Measurements from ENCODE around the gene TSR3. TPM values are rescaled to one million over a fixed set of nuclear protein-coding genes. Genes with fewer than 3 reads are reported as not detected.

Gene TSR3
- total RNA-seq, 1 donor from 2014 or later = 143 TPM

DNA sequence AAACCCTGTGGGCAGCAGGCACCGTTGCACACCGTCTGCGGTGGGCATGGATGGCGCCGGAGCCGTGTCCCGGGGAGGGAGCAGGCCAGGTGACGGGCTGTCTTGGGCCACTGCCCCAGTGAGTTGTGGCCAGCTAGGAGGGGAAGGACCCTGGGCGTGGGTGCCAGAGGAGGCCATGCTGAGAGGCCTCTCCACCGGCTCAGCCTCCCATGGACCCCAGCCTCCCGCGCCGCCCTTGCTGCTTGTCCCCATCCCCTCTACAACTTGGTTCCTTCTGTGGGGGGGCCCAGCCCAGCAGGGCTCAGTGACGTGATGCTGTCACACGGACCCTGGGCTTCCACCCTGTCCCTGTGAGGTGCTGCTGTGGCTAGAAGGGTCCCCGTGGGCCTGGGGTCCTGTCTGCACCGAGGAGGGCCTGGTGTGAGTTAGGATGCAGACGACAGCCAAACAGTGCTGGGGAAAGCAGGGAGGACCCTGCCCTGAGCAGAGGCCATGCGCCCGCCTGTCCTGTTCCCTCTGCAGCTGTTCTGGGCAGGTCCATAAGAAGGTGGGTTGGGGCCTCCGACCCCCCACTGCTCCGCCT is 30.9 kb downstream of the TSR3 start:
- TF ChIP-seq, protein P1, sequence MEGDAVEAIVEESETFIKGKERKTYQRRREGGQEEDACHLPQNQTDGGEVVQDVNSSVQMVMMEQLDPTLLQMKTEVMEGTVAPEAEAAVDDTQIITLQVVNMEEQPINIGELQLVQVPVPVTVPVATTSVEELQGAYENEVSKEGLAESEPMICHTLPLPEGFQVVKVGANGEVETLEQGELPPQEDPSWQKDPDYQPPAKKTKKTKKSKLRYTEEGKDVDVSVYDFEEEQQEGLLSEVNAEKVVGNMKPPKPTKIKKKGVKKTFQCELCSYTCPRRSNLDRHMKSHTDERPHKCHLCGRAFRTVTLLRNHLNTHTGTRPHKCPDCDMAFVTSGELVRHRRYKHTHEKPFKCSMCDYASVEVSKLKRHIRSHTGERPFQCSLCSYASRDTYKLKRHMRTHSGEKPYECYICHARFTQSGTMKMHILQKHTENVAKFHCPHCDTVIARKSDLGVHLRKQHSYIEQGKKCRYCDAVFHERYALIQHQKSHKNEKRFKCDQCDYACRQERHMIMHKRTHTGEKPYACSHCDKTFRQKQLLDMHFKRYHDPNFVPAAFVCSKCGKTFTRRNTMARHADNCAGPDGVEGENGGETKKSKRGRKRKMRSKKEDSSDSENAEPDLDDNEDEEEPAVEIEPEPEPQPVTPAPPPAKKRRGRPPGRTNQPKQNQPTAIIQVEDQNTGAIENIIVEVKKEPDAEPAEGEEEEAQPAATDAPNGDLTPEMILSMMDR (IDR thresholded peaks at IDR 0.05) = no peak
- Histone ChIP-seq H3K4me3 (no peak overlapping the region), H3K27me3 (no peaks in the 10 kb centered on the region), H3K36me3 (peaks cover 91 to 94% of the 10 kb centered on the region in 2 donors), H3K27ac (no peak overlapping the region), H3K4me1 (no peaks in the 10 kb centered on the region), H3K9me3 (no peaks in the 10 kb centered on the region)
- no peak for DNase-seq (ENCODE audit: low spot score in 2 of 2)
- intact Hi-C loops (cut with DNase I) = no loop called here

DNA sequence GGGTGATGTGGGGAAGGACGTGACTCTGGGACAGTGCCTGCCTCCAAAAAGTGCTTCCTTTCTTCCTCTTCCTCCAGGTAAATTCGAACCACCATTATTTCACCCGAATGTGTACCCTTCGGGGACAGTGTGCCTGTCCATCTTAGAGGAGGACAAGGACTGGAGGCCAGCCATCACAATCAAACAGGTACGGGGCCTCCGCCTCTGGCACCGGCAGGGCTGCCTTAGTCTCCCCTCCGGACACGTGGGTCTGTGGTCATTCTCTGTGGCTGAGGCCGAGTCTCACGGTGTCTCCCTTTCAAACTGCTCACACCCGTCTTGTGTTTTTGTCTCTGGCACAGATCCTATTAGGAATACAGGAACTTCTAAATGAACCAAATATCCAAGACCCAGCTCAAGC is 31.6 kb downstream of the TSR3 start:
- TF ChIP-seq, protein P1 (IDR thresholded peaks at IDR 0.05) = no peak
- DNase-seq (ENCODE audit: low spot score in 2 of 2) = no peak
- Histone ChIP-seq H3K4me1 (no peaks in the 10 kb centered on the region), H3K36me3 (peaks cover 91 to 94% of the 10 kb centered on the region in 2 donors), H3K27ac (no peak overlapping the region), H3K27me3 (no peaks in the 10 kb centered on the region), H3K4me3 (no peak overlapping the region), H3K9me3 (no peaks in the 10 kb centered on the region)
- intact Hi-C loops (cut with DNase I) = no loop called here

DNA sequence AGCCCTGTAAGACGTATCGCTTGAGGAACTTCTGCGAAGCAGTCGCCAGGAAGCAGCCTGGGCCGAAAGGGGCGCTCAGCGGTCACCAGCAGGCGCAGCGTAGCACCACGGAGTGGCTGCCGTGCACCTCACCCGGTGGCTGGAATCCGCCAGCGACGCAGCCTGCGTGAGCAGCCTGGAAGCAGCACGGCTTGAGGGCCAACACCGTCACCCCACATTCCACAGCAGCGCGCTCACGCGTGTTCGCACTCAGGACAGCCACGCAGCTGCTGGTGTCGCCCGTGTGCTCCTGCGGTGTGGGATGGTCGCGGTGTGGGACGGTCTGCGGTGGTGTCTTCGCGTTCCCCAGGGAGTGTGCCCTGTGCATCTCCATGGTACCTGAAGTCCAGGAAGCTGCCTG is 32.6 kb downstream of the TSR3 start:
- no peak overlapping the region for H3K27ac ChIP-seq
- no peak overlapping the region for H3K4me3 ChIP-seq
- TF ChIP-seq, protein P1 (IDR thresholded peaks at IDR 0.05) = no peak

DNA sequence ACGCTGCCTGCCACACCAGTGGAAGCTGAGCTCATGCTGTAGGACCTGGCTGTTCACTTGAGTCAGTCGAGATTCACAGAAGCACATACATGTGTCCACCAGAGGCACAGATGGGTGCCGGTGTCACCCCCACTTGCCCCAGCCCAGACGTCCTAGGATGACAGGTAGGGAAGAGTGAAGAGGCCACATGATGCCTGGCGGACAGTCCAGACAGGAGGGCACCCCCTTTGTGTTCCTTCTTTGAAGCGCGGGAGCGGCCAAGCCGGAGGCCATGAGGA is 33.5 kb downstream of the TSR3 start:
- no peak for DNase-seq (ENCODE audit: low spot score in 2 of 2)
- H3K27me3 ChIP-seq = no peaks in the 10 kb centered on the region
- TF ChIP-seq, protein P1 (IDR thresholded peaks at IDR 0.05) = no peak
- no peak overlapping the region for H3K4me3 ChIP-seq
- peaks cover 85 to 92% of the 10 kb centered on the region in 2 donors for H3K36me3 ChIP-seq
- intact Hi-C loops (cut with DNase I) = no loop called here
- no peak overlapping the region for H3K27ac ChIP-seq
- peaks cover 0 to 2% of the 10 kb centered on the region in 2 donors for H3K4me1 ChIP-seq
- no peaks in the 10 kb centered on the region for H3K9me3 ChIP-seq

More for the DNA sequence above, 32.6 kb downstream of the TSR3 start:
- H3K27me3 ChIP-seq = no peaks in the 10 kb centered on the region
- H3K4me1 ChIP-seq = peaks cover 0 to 2% of the 10 kb centered on the region in 2 donors
- intact Hi-C loops (cut with DNase I) = no loop called here
- H3K36me3 ChIP-seq = peaks cover 91 to 94% of the 10 kb centered on the region in 2 donors
- no peak for DNase-seq (ENCODE audit: low spot score in 2 of 2)
- no peaks in the 10 kb centered on the region for H3K9me3 ChIP-seq

GRCh38 chr16:1317479-1318267 is 34.0 kb downstream of the TSR3 start:
- intact Hi-C loops (cut with DNase I) = no loop called here
- Histone ChIP-seq H3K4me3 (no peak overlapping the region), H3K27me3 (no peaks in the 10 kb centered on the region), H3K4me1 (peaks cover 2% of the 10 kb centered on the region in 2 donors), H3K9me3 (no peaks in the 10 kb centered on the region), H3K27ac (no peak overlapping the region), H3K36me3 (peaks cover 88 to 92% of the 10 kb centered on the region in 2 donors)
- TF ChIP-seq, protein P1 (IDR thresholded peaks at IDR 0.05) = no peak
- DNase-seq (ENCODE audit: low spot score in 2 of 2) = no peak

Data from ascending aorta (tissue), 2 donors.